ENCODE data around the gene FAM181A.

Gene FAM181A

DNA sequence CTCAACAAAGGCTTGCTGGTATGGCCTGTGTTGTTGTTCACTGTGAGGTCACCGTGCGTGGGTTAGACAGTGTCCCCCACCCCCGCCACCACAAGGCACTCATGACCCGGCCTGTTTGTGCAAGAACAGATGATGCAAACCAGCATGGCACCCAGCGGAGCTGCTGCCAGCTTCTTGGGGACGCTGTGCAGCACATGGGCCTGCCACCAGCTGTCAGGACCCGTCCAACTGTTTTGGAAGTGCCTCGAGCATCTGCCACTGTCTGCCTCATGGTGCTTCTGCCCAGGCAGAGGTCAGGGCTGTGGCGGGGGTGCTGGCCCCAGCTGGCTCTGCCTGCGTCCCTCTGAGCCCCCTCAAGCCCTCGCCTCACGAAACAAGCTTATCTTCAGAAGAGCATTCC lies 47.7 kb downstream of the FAM181A start:
- Histone ChIP-seq H3K36me3 (replicated peaks) (no peaks in the 10 kb centered on the region), H3K27me3 (replicated peaks) (peaks cover 9% of the 10 kb centered on the region), H3K4me3 (ENCODE audit: low read depth, low read length) (no peak overlapping the region), H3K27ac (no peak overlapping the region)
- in situ Hi-C loops (cut with HindIII; ENCODE audit: low pct_ligation_motif_present, low sequenced_read_pairs) = no loop called here
- no peak for DNase-seq
- TF ChIP-seq, protein P1, sequence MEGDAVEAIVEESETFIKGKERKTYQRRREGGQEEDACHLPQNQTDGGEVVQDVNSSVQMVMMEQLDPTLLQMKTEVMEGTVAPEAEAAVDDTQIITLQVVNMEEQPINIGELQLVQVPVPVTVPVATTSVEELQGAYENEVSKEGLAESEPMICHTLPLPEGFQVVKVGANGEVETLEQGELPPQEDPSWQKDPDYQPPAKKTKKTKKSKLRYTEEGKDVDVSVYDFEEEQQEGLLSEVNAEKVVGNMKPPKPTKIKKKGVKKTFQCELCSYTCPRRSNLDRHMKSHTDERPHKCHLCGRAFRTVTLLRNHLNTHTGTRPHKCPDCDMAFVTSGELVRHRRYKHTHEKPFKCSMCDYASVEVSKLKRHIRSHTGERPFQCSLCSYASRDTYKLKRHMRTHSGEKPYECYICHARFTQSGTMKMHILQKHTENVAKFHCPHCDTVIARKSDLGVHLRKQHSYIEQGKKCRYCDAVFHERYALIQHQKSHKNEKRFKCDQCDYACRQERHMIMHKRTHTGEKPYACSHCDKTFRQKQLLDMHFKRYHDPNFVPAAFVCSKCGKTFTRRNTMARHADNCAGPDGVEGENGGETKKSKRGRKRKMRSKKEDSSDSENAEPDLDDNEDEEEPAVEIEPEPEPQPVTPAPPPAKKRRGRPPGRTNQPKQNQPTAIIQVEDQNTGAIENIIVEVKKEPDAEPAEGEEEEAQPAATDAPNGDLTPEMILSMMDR (IDR thresholded peaks at IDR 0.05; ENCODE audit: low read depth, low read length, missing control alignments) = no peak

DNA sequence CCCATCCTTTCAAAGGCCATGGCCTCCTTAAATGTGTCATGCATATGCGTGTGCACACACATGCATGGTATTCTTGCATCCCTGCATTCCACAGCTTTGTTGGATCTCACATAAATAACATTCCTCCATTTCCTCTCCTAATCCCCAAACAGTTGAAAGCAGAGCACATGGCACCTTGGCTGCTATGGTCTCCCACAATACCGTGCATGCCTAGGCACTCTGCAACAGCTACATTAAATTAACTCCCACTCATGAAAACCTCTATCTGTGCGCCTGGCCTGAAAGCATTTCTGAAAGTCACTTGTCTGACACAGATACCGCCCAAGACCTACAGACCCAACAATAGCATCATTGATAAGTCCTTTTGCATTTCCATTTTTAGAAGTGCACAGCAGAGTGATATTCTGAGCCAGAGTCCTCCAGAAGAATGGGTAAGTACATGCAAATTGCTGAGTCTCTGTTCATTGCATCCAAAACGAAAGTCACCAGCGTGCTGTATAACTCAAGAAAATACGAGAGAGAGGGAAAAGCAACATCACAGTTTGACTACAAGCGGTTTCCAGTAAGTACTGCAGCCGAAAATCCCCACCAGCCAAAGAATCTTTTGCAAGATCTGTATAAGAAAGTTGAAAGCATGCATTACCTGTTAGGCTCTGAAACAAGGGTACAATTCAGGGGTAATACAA lies 48.8 kb downstream of the FAM181A start:
- Histone ChIP-seq H3K4me3 (ENCODE audit: low read depth, low read length) (no peak overlapping the region), H3K36me3 (replicated peaks) (no peaks in the 10 kb centered on the region)
- in situ Hi-C loops (cut with HindIII; ENCODE audit: low pct_ligation_motif_present, low sequenced_read_pairs) = no loop called here

DNA sequence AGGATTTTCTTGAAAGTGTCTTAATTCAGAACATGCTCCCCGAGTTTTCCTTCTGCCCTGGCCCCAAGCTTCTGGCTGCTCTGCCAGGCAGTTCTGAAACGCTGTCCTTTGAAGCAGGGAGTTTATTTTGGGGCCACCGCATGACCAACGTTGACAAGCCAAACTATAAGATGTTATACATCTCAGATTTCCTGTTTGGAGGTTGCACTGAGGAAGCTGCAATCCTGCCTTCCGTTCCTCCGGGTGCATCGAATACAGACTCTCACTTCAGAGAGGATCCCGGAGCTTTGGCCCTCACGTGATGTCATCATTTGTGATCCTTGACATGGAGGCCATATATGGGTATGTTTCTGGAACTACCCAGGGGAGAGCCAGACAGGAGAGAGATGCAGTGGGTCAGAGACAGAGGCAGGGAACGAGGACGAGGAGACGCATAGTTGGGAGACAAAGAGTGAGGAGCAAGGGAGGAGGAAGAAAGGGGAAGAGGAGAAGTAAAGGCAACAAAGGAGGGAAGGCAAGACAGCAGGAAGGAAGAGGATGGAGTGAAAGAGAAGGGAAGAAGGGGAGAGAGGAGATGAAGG lies 49.4 kb downstream of the FAM181A start, which contains the start of gene ASB2:
ASB2 (minus strand) TSS at position 94 of the 581 bp plus-strand sequence. CDS start 12,031 bp downstream, outside the sequence.
- DNase-seq = no peak
- Histone ChIP-seq H3K4me3 (ENCODE audit: low read depth, low read length) (no peak within 1 kb of the TSS), H3K27ac (no peak within 1 kb of the TSS), H3K27me3 (replicated peaks) (peaks cover 4% of the 10 kb centered on the region), H3K36me3 (replicated peaks) (no peaks in the 10 kb centered on the region)
- TF ChIP-seq, protein P1 (IDR thresholded peaks at IDR 0.05; ENCODE audit: low read depth, low read length, missing control alignments) = no peak
- in situ Hi-C loops (cut with HindIII; ENCODE audit: low pct_ligation_motif_present, low sequenced_read_pairs) = no loop called here

More for the DNA sequence above, 48.8 kb downstream of the FAM181A start:
- peaks cover 6% of the 10 kb centered on the region for H3K27me3 ChIP-seq (replicated peaks)
- TF ChIP-seq, protein P1 (IDR thresholded peaks at IDR 0.05; ENCODE audit: low read depth, low read length, missing control alignments) = no peak
- no peak overlapping the region for H3K27ac ChIP-seq
- DNase-seq = no peak

DNA sequence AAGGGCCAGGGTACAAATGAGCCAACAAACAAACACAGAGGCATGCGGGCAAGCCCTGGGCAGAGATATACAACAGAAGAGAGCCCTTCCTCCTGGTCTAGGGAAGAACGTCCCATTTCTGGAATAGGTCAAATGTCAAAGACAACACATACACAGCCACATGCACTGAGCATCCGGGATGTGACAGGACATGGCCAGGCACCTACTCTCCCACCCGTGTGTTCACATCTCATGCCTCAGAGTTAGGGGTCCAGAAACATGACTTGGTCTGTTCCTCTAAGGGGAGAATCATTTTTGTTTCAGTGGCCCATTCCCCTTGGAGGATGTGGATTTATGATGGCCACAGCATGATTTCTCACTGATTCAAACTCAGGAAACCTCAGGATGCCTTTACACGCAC lies 50.0 kb downstream of the FAM181A start:
- TF ChIP-seq, protein P1 (IDR thresholded peaks at IDR 0.05; ENCODE audit: low read depth, low read length, missing control alignments) = no peak
- in situ Hi-C loops (cut with HindIII; ENCODE audit: low pct_ligation_motif_present, low sequenced_read_pairs) = no loop called here
- Histone ChIP-seq H3K36me3 (replicated peaks) (no peaks in the 10 kb centered on the region), H3K27ac (no peak overlapping the region), H3K27me3 (replicated peaks) (peaks cover 4% of the 10 kb centered on the region), H3K4me3 (ENCODE audit: low read depth, low read length) (no peak overlapping the region)
- no peak for DNase-seq

DNA sequence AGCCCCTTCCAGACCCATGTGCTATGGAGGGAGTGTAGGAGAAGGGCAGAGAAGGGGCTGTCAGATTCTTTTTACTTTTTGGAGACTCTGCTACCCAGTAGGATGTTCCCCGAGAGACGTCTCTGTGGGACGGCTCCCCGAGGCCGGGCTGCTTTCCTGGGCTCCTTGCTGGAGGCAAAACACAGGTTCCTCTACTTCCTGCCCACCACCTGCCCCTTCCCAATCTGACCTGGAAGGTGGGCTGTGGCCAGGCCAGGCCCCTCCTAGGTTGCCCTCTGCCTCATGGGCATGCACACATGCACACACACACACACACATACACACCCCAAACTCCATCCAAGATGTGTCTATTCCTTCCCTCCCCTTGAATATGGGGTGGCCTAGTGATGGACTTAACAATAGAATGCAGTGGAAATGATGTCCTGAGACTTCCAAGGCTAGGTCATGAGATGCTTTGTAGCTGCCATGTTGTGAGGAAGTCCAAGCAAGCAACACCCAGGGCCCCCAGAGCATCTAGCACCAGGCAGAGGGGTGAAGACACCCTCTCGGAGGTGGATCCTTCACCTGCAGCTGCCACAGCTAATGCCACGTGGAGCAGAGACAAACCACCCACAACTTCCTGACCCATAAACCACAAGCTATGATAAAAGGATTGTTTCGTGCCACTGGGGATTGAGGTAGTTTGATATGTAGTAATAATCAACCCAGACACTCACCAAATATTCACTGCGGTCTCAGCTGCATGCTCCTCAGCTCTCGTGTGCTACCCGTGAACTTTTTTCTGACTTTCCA lies 50.8 kb downstream of the FAM181A start:
- no peak overlapping the region for H3K4me3 ChIP-seq (ENCODE audit: low read depth, low read length)
- in situ Hi-C loops (cut with HindIII; ENCODE audit: low pct_ligation_motif_present, low sequenced_read_pairs) = no loop called here
- H3K36me3 ChIP-seq (replicated peaks) = no peaks in the 10 kb centered on the region
- TF ChIP-seq, protein P1 (IDR thresholded peaks at IDR 0.05; ENCODE audit: low read depth, low read length, missing control alignments) = no peak
- peaks cover 4% of the 10 kb centered on the region for H3K27me3 ChIP-seq (replicated peaks)
- no peak overlapping the region for H3K27ac ChIP-seq
- no peak for DNase-seq

Data from brain microvascular endothelial cell (primary cell).